OCI-LY1 (cell line): ENCODE results near the gene TMPRSS3.

Experiments
- H2AFZ ChIP-seq: fragments of 200-600 bp; sonication (generic), shearing (Covaris generic); 2 replicates; pipeline ENCODE4 v1.6.0; 2014; ENCODE audit warnings: antibody characterized with exemption, mild to moderate bottlenecking, low read length
- H3F3A ChIP-seq: fragments of 200-600 bp; sonication (generic), shearing (Covaris generic); 2 replicates; pipeline ENCODE4 v1.6.0; 2014; ENCODE audit warnings: mild to moderate bottlenecking, antibody characterized with exemption, low read length, moderate library complexity; ENCODE audit not compliant: insufficient read depth
- H3K27ac ChIP-seq: fragments of 200-600 bp; sonication (generic); 2 replicates; pipeline ENCODE4 v1.5.1; 2014; ENCODE audit warnings: low read length, mixed run types, mild to moderate bottlenecking, low read depth; ENCODE audit not compliant: poor library complexity, severe bottlenecking
- H3K27me3 ChIP-seq: fragments of 200-600 bp; sonication (generic); 2 replicates; pipeline ENCODE4 v1.6.0; 2014; ENCODE audit warnings: antibody characterized with exemption, mild to moderate bottlenecking, low read length, moderate library complexity; ENCODE audit not compliant: insufficient read depth
- H3K36me3 ChIP-seq: fragments of 200-600 bp; sonication (generic); 2 replicates; pipeline ENCODE4 v1.6.1; 2014; ENCODE audit warnings: mild to moderate bottlenecking, antibody characterized with exemption, low read length, moderate library complexity, mixed read lengths; ENCODE audit not compliant: insufficient read depth
- H3K4me1 ChIP-seq: fragments of 200-600 bp; sonication (generic); 2 replicates; pipeline ENCODE4 v1.5.1; 2014; ENCODE audit warnings: mild to moderate bottlenecking, low read length, moderate library complexity; ENCODE audit not compliant: insufficient read depth, severe bottlenecking
- H3K4me2 ChIP-seq: fragments of 200-600 bp; sonication (generic), shearing (Covaris generic); 2 replicates; pipeline ENCODE4 v1.6.1; 2014; ENCODE audit warnings: low read length
- H3K4me3 ChIP-seq: fragments of 200-600 bp; sonication (generic); 2 replicates; pipeline ENCODE4 v1.5.1; 2014; ENCODE audit warnings: low read length, low read depth, mild to moderate bottlenecking, mixed read lengths; ENCODE audit not compliant: poor library complexity, severe bottlenecking
- H3K79me2 ChIP-seq: fragments of 200-600 bp; shearing (Covaris generic); 2 replicates; pipeline ENCODE4 v1.6.1; 2016; ENCODE audit warnings: mixed run types, low read length, mixed read lengths; ENCODE audit not compliant: insufficient read depth
- H3K9ac ChIP-seq: fragments of 200-600 bp; sonication (generic), shearing (Covaris generic); 2 replicates; pipeline ENCODE4 v1.6.1; 2014; ENCODE audit warnings: mild to moderate bottlenecking, low read length, mixed read lengths
- H3K9me2 ChIP-seq: fragments of 200-600 bp; sonication (generic), shearing (Covaris generic); 2 replicates; pipeline ENCODE4 v1.6.1; 2014; ENCODE audit warnings: low read depth, mild to moderate bottlenecking, low read length, mixed read lengths
- H3K9me3 ChIP-seq: fragments of 200-600 bp; shearing (Covaris generic); 2 replicates; pipeline ENCODE4 v1.6.1; 2014; ENCODE audit warnings: low read length, mixed read lengths
- H4K20me1 ChIP-seq: fragments of 200-600 bp; sonication (generic), shearing (Covaris generic); 2 replicates; pipeline ENCODE4 v1.6.0; 2016; ENCODE audit warnings: mild to moderate bottlenecking, low read length; ENCODE audit not compliant: insufficient read depth
- CTCF ChIP-seq: fragments of 200-600 bp; sonication (generic), shearing (Covaris generic); IDR thresholded peaks from 2 replicates; pipeline ENCODE4 v1.5.1; 2017; ENCODE audit warnings: mild to moderate bottlenecking, antibody characterized with exemption, low read length, moderate library complexity, mixed read lengths
- EZH2 ChIP-seq: fragments of 200-600 bp; sonication (generic), shearing (Covaris generic); IDR thresholded peaks from 2 replicates; pipeline ENCODE4 v1.8.0; 2017; ENCODE audit warnings: borderline replicate concordance, mixed run types, mild to moderate bottlenecking, antibody characterized with exemption, low read length, moderate library complexity, mixed read lengths

The TMPRSS3 gene

GRCh38 chr21:42375506-42375905 is 20.3 kb downstream of the TMPRSS3 start:
- H3K4me2 ChIP-seq, result no peak overlapping the region
- no peaks in the 10 kb centered on the region for H3K9me3 ChIP-seq
- H3F3A ChIP-seq, result no peaks in the 10 kb centered on the region
- H3K9ac ChIP-seq, result no peak overlapping the region
- H3K27me3 ChIP-seq, result peaks cover 11% of the 10 kb centered on the region; the same call in 1 of the 2 replicates
- no peaks in the 10 kb centered on the region for H3K79me2 ChIP-seq
- H3K4me1 ChIP-seq, result peaks cover 9% of the 10 kb centered on the region
- H3K36me3 ChIP-seq, result no peaks in the 10 kb centered on the region
- no peak overlapping the region for H3K4me3 ChIP-seq
- no peaks in the 10 kb centered on the region for H3K9me2 ChIP-seq
- no peak for TF ChIP-seq CTCF
- TF ChIP-seq EZH2, result no peak
- no peaks in the 10 kb centered on the region for H4K20me1 ChIP-seq
- no peak overlapping the region for H3K27ac ChIP-seq
- H2AFZ ChIP-seq, result no peak overlapping the region

- Histone ChIP-seq H3K9ac (no peak overlapping the region), H3K27me3 (peaks cover 11% of the 10 kb centered on the region; the same call in 1 of the 2 replicates), H3K9me3 (no peaks in the 10 kb centered on the region), H3K36me3 (no peaks in the 10 kb centered on the region), H3K27ac (no peak overlapping the region), H3K4me1 (peaks cover 8% of the 10 kb centered on the region), H3K4me3 (no peak overlapping the region), H4K20me1 (no peaks in the 10 kb centered on the region), H2AFZ (no peak overlapping the region), H3K79me2 (no peaks in the 10 kb centered on the region), H3K9me2 (no peaks in the 10 kb centered on the region), H3K4me2 (no peak overlapping the region), H3F3A (no peaks in the 10 kb centered on the region)
- no peak for TF ChIP-seq EZH2
These were observed 20.9 kb downstream of the TMPRSS3 start for GRCh38 chr21:42374864-42375499.

GRCh38 chr21:42374457-42374856 is 21.4 kb downstream of the TMPRSS3 start:
- Histone ChIP-seq H3K4me1 (peaks cover 3% of the 10 kb centered on the region), H3F3A (no peaks in the 10 kb centered on the region), H3K27me3 (peaks cover 11% of the 10 kb centered on the region; the same call in 1 of the 2 replicates), H3K4me3 (no peak overlapping the region), H4K20me1 (no peaks in the 10 kb centered on the region), H3K27ac (no peak overlapping the region), H3K4me2 (no peak overlapping the region), H3K9me3 (no peaks in the 10 kb centered on the region), H3K9ac (no peak overlapping the region), H3K79me2 (no peaks in the 10 kb centered on the region), H3K9me2 (no peaks in the 10 kb centered on the region), H3K36me3 (no peaks in the 10 kb centered on the region), H2AFZ (no peak overlapping the region)
- TF ChIP-seq EZH2 (no peak), CTCF (no peak)
